ENCODE measurements around the gene CABCOCO1.

Gene CABCOCO1

GRCh38 chr10:61626209-61626608 lies 36.5 kb upstream of the CABCOCO1 start:
- no peak for TF ChIP-seq POLR2AphosphoS5 (IDR thresholded peaks at IDR 0.05; ENCODE audit: low read depth, low read length)
- no peak for TF ChIP-seq FOXP2 (optimal IDR thresholded peaks at IDR 0.05; ENCODE audit: borderline replicate concordance, extremely low read depth, extremely low read length, insufficient read depth)
- TF ChIP-seq TAF1 (IDR thresholded peaks at IDR 0.05; ENCODE audit: borderline replicate concordance, insufficient read depth, low read length): no peak
- TF ChIP-seq SIN3A (IDR thresholded peaks at IDR 0.05; ENCODE audit: borderline replicate concordance, insufficient read depth, low read length): no peak

GRCh38 chr10:61627266-61627665 lies 35.5 kb upstream of the CABCOCO1 start:
- TF ChIP-seq FOXP2 (optimal IDR thresholded peaks at IDR 0.05; ENCODE audit: borderline replicate concordance, extremely low read depth, extremely low read length, insufficient read depth): no peak
- no peak for TF ChIP-seq SIN3A (IDR thresholded peaks at IDR 0.05; ENCODE audit: borderline replicate concordance, insufficient read depth, low read length)
- no peak for TF ChIP-seq POLR2AphosphoS5 (IDR thresholded peaks at IDR 0.05; ENCODE audit: low read depth, low read length)
- no peak for TF ChIP-seq TAF1 (IDR thresholded peaks at IDR 0.05; ENCODE audit: borderline replicate concordance, insufficient read depth, low read length)
- no peak for TF ChIP-seq REST (IDR thresholded peaks at IDR 0.05; ENCODE audit: insufficient read depth in 1 of 2, low read depth in 2 of 2, low read length in 2 of 2)

GRCh38 chr10:61628151-61628874 lies 34.4 kb upstream of the CABCOCO1 start:
- TF ChIP-seq SIN3A (IDR thresholded peaks at IDR 0.05; ENCODE audit: borderline replicate concordance, insufficient read depth, low read length) (no peak), REST (IDR thresholded peaks at IDR 0.05; ENCODE audit: insufficient read depth in 1 of 2, low read depth in 2 of 2, low read length in 2 of 2) (no peak), FOXP2 (optimal IDR thresholded peaks at IDR 0.05; ENCODE audit: borderline replicate concordance, extremely low read depth, extremely low read length, insufficient read depth) (no peak), TAF1 (IDR thresholded peaks at IDR 0.05; ENCODE audit: borderline replicate concordance, insufficient read depth, low read length) (no peak), POLR2AphosphoS5 (IDR thresholded peaks at IDR 0.05; ENCODE audit: low read depth, low read length) (no peak)

DNA sequence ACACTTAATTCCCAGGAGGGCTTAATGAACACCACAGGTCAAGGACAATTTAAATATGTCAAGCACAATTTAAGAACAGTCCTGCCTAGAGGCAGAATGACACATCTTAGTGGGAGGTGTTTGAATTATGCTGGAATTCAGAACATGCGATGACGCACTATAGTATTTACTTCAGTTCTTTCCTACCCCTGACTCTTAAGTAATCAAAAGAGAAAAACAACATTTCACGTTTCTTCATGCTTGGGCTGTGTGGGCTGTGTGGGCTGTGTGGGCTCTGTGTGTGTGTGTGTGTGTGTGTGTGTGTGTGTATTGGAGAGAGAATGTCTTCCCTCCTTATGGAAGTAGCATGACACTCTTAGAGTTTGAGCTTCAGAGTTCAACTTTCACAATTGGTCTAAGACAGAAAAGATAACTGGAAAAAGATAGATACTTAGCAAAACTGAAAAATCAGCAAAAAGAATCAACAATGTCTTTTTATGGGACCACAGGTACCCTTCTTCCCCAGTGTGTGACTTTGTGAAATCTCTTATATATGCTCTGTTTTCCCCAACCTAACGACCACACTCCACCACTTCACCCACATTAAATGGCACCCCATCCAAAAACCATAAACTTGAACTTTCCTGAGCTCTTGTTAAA lies 33.7 kb upstream of the CABCOCO1 start:
- no peak for TF ChIP-seq POLR2AphosphoS5 (IDR thresholded peaks at IDR 0.05; ENCODE audit: low read depth, low read length)

DNA sequence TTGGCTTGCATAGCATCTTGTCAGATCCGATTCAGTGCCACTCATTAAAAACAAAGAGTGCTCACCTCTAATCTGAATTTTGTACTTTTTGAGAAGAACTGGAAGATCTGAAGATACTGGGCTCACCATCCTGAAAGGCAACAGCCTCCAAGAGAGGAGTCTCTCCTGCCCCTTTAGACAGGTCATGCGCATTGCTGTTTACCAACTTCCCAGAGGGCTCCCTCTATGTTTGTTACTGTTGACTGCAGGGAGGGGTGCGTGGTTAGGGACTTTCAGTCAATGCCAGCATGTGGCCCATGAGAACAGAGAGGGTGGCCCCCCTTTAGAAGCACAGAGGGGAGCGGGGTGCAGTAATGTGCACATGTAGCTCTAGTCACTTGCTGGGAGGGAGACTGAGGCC lies 33.2 kb upstream of the CABCOCO1 start:
- TF ChIP-seq TAF1 (IDR thresholded peaks at IDR 0.05; ENCODE audit: borderline replicate concordance, insufficient read depth, low read length) (no peak), REST (IDR thresholded peaks at IDR 0.05; ENCODE audit: insufficient read depth in 1 of 2, low read depth in 2 of 2, low read length in 2 of 2) (no peak), SIN3A (IDR thresholded peaks at IDR 0.05; ENCODE audit: borderline replicate concordance, insufficient read depth, low read length) (no peak), FOXP2 (optimal IDR thresholded peaks at IDR 0.05; ENCODE audit: borderline replicate concordance, extremely low read depth, extremely low read length, insufficient read depth) (no peak), POLR2AphosphoS5 (IDR thresholded peaks at IDR 0.05; ENCODE audit: low read depth, low read length) (no peak)

DNA sequence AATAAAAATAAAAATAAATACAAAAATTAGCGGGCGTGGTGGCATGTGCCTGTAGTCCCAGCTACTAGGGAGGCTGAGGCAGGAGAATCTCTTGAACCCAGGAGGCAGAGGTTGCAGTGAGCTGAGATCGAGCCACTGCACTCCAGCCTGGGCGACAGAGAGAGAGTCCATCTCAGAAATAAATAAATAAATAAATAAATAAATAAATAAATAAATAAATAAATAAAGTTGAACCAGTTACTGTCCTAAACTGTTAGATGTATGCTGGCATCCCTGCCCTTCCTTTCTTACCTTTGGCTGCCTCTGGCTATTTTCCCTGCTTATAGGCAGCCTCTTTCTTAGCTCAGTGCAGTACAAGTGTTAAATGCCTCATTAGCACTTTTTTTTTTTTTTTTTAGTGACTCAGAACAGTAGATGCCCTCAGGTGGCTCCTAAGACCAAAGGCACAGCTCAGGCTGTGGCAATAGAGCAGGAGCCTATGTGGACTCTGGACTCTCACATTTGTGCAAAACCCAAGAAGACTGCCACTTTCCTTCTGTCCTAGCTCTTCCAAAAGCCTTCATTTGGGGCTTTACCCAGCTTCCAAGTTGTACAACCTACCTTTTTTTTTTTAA lies 30.6 kb upstream of the CABCOCO1 start:
- no peak for TF ChIP-seq TAF1 (IDR thresholded peaks at IDR 0.05; ENCODE audit: borderline replicate concordance, insufficient read depth, low read length)
- no peak for TF ChIP-seq REST (IDR thresholded peaks at IDR 0.05; ENCODE audit: insufficient read depth in 1 of 2, low read depth in 2 of 2, low read length in 2 of 2)
- TF ChIP-seq POLR2AphosphoS5 (IDR thresholded peaks at IDR 0.05; ENCODE audit: low read depth, low read length): no peak
- no peak for TF ChIP-seq FOXP2 (optimal IDR thresholded peaks at IDR 0.05; ENCODE audit: borderline replicate concordance, extremely low read depth, extremely low read length, insufficient read depth)
- TF ChIP-seq SIN3A (IDR thresholded peaks at IDR 0.05; ENCODE audit: borderline replicate concordance, insufficient read depth, low read length): no peak

Measured in PFSK-1 (cell line).